ENCODE results near the gene AHSA1. TPM values are rescaled to one million over a fixed set of nuclear protein-coding genes. Genes with fewer than 3 reads are reported as not detected.

The AHSA1 gene
- total and polyA plus RNA-seq, 2 donors (not counting 1 experiment from before 2014, with no cell fraction given): 83.2 to 87.5 TPM

DNA sequence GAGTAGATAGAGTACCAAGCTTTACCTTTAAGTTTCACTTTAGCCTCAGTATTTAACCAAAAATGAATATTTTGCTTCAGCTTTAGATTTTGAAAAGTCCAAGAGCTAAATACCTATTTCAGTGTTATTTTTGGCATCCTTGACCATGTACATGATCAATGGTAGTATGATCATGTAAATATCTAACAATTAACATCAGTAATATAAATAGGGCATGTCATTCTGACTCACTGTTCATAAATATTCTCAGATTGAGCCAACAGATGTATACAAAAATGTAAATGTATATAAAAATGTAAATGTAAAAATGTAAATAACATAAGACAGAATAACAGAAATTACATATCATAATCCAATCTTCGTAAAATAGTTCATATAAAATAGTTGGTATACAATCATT lies 19.3 kb upstream of the AHSA1 start:
- H3K79me2 ChIP-seq (ENCODE audit: control insufficient read depth, insufficient read depth, low read length): no peaks in the 10 kb centered on the region
- intact Hi-C loops (cut with micrococcal nuclease): no loop called here
- TF ChIP-seq EZH2 (IDR thresholded peaks at IDR 0.05; ENCODE audit: borderline replicate concordance, insufficient read depth, low read depth, low read length, poor library complexity, severe bottlenecking): no peak
- TF ChIP-seq CTCF (IDR thresholded peaks at IDR 0.05): no peak
- DNase-seq (no peak), ATAC-seq (ENCODE audit: low read depth) (no peak)
- no peak overlapping the region for H3K9ac ChIP-seq (ENCODE audit: low read length)
- Mint-ChIP-seq H3K4me1 (no peaks in the 10 kb centered on the region), H3K9me3 (ENCODE audit: insufficient read depth) (no peaks in the 10 kb centered on the region), H3K4me3 (no peak overlapping the region), H3K27ac (no peak overlapping the region), H3K27me3 (no peaks in the 10 kb centered on the region)
- WGBS (ENCODE audit: insufficient coverage): no CpG with 5 or more reads among the region's 1 CpG
- H3K4me2 ChIP-seq (replicated peaks; ENCODE audit: low read depth, low read length, poor library complexity, severe bottlenecking): no peak overlapping the region
- ChIA-PET CTCF (interaction anchor here (1.1 kb wide), 1 partner anchor 286 kb away, joined by 3 read pairs; no protein-coding TSS in a partner anchor), POLR2A (no interaction called here)
- H3K27me3 ChIP-seq (replicated peaks in 1 of 4; ENCODE audit: control extremely low read depth in 1 of 4, control insufficient read depth in 3 of 4, insufficient read depth in 4 of 4, low read length in 3 of 4): no peaks in the 10 kb centered on the region
- H3K36me3 ChIP-seq (replicated peaks in 1 of 2; ENCODE audit: control extremely low read depth in 1 of 2, control insufficient read depth in 1 of 2, extremely low read depth in 1 of 2, insufficient read depth in 2 of 2, low read length in 1 of 2): peaks cover 0 to 59% of the 10 kb centered on the region in 2 experiments
- no peaks in the 10 kb centered on the region for H4K20me1 ChIP-seq (ENCODE audit: control insufficient read depth, insufficient read depth, low read length, poor library complexity, severe bottlenecking)
- H3K4me1 ChIP-seq (ENCODE audit: control insufficient read depth in 2 of 2, insufficient read depth in 2 of 2, low read length in 2 of 2): no peaks in the 10 kb centered on the region
- no peak overlapping the region for H3K27ac ChIP-seq (ENCODE audit: low read length in 2 of 2)
- no peaks in the 10 kb centered on the region for H3K9me3 ChIP-seq (ENCODE audit: control extremely low read depth in 1 of 3, control insufficient read depth in 2 of 3, insufficient read depth in 1 of 3, low read length in 2 of 3)
- no peak overlapping the region for H3K4me3 ChIP-seq (ENCODE audit: control extremely low read depth in 1 of 5, extremely low read depth in 1 of 5, insufficient read depth in 1 of 5, low read depth in 2 of 5, low read length in 4 of 5)
- no peak overlapping the region for H2AFZ ChIP-seq (ENCODE audit: insufficient read depth, low read depth, low read length, poor library complexity, severe bottlenecking)

- intact Hi-C loops (cut with micrococcal nuclease): no loop called here
- Histone ChIP-seq H3K4me1 (ENCODE audit: control insufficient read depth in 2 of 2, insufficient read depth in 2 of 2, low read length in 2 of 2) (no peaks in the 10 kb centered on the region), H3K9ac (ENCODE audit: low read length) (no peak overlapping the region), H3K4me2 (replicated peaks; ENCODE audit: low read depth, low read length, poor library complexity, severe bottlenecking) (no peak overlapping the region), H3K36me3 (replicated peaks in 1 of 2; ENCODE audit: control extremely low read depth in 1 of 2, control insufficient read depth in 1 of 2, extremely low read depth in 1 of 2, insufficient read depth in 2 of 2, low read length in 1 of 2) (peaks cover 0 to 55% of the 10 kb centered on the region in 2 experiments), H2AFZ (ENCODE audit: insufficient read depth, low read depth, low read length, poor library complexity, severe bottlenecking) (no peak overlapping the region), H3K4me3 (ENCODE audit: control extremely low read depth in 1 of 5, extremely low read depth in 1 of 5, insufficient read depth in 1 of 5, low read depth in 2 of 5, low read length in 4 of 5) (no peak overlapping the region), H4K20me1 (ENCODE audit: control insufficient read depth, insufficient read depth, low read length, poor library complexity, severe bottlenecking) (no peaks in the 10 kb centered on the region), H3K79me2 (ENCODE audit: control insufficient read depth, insufficient read depth, low read length) (no peaks in the 10 kb centered on the region), H3K27me3 (replicated peaks in 1 of 4; ENCODE audit: control extremely low read depth in 1 of 4, control insufficient read depth in 3 of 4, insufficient read depth in 4 of 4, low read length in 3 of 4) (no peaks in the 10 kb centered on the region), H3K27ac (ENCODE audit: low read length in 2 of 2) (no peak overlapping the region), H3K9me3 (ENCODE audit: control extremely low read depth in 1 of 3, control insufficient read depth in 2 of 3, insufficient read depth in 1 of 3, low read length in 2 of 3) (no peaks in the 10 kb centered on the region)
- Mint-ChIP-seq H3K4me3 (no peak overlapping the region), H3K9me3 (ENCODE audit: insufficient read depth) (no peaks in the 10 kb centered on the region), H3K27me3 (no peaks in the 10 kb centered on the region), H3K4me1 (no peaks in the 10 kb centered on the region), H3K27ac (no peak overlapping the region)
- TF ChIP-seq EZH2 (IDR thresholded peaks at IDR 0.05; ENCODE audit: borderline replicate concordance, insufficient read depth, low read depth, low read length, poor library complexity, severe bottlenecking) (no peak), CTCF (IDR thresholded peaks at IDR 0.05) (no peak)
- ATAC-seq (ENCODE audit: low read depth) (no peak), DNase-seq (no peak)
- ChIA-PET CTCF (no interaction called here), POLR2A (interaction anchor here (0.7 kb wide), 1 partner anchor 322 kb away, joined by 4 read pairs; no protein-coding TSS in a partner anchor)
- WGBS (ENCODE audit: insufficient coverage): 100% methylated on average over 2 of the region's 4 CpGs
These were observed 18.0 kb upstream of the AHSA1 start for GRCh38 chr14:77439861-77440260.

Measured in B cell (primary cell).